Psoas muscle (tissue), 8 donors: ENCODE measurements around the gene SLC28A2. TPM values are rescaled to one million over a fixed set of nuclear protein-coding genes. Genes with fewer than 3 reads are reported as not detected.
"Not testable (repeated sequence)": the region's sequence is repeated elsewhere in the genome, so short reads cannot be mapped to it uniquely, and the experiment has no call there.

Experiments
- ATAC-seq, 4 donors: fragments of 200-7000 bp; cut with Tn5 transposase; one replicate each; pipeline ENCODE4 v1.9.1; 2020; ENCODE audit warnings: moderate library complexity in 3 of 4, mild to moderate bottlenecking in 2 of 4
- DNase-seq, 2 donors: peaks; one replicate each; pipeline ENCODE4 v3.0.0-alpha.2; 2020
- H3K27ac ChIP-seq: fragments of 200-600 bp; one replicate; pipeline ENCODE4 v1.8.0; 2022
- H3K27me3 ChIP-seq, 3 donors: fragments of 200-600 bp in 1 of 3; one replicate each; pipeline versions ENCODE4 v1.6.1 to v1.8.0; 2013 to 2022; ENCODE audit warnings: low read length in 2 of 3, mild to moderate bottlenecking in 2 of 3, moderate library complexity in 1 of 3; ENCODE audit not compliant: insufficient read depth in 3 of 3
- H3K36me3 ChIP-seq, 2 donors: fragments of 200-600 bp in 1 of 2; one replicate each; pipeline versions ENCODE4 v1.6.1 to v1.8.0; 2013 to 2022; ENCODE audit warnings: low read depth in 1 of 2, mild to moderate bottlenecking in 1 of 2, moderate library complexity in 1 of 2; ENCODE audit not compliant: insufficient read depth in 1 of 2
- H3K4me1 ChIP-seq: fragments of 200-600 bp; one replicate; pipeline ENCODE4 v1.8.0; 2022
- H3K4me3 ChIP-seq: fragments of 200-600 bp; one replicate; pipeline ENCODE4 v1.8.0; 2022; ENCODE audit warnings: mild to moderate bottlenecking
- H3K9me3 ChIP-seq: fragments of 200-600 bp; one replicate; pipeline ENCODE4 v1.8.0; 2022
- CTCF ChIP-seq: fragments of 200-600 bp; IDR thresholded peaks from one replicate; pipeline ENCODE4 v1.8.0; 2022; ENCODE audit warnings: antibody characterized with exemption
- WGBS, 3 donors: extraction: QIAGEN DNeasy Blood & Tissue Kit; methylation state at CpG; one replicate each; pipeline versions ENCODE4 v1.1.6 to v1.1.7; 2013; 5-methylcytosine and 5-hydroxymethylcytosine counted together
- intact Hi-C, 2 donors: fragments of 100-400 bp; cut with DNase I; formaldehyde crosslinking; loops; one replicate each; pipeline versions ENCODE4 v1.11.0 to v1.14.2; 2022
- polyA plus RNA-seq, 3 donors: library from polyadenylated mRNA; stranded (reverse); fragments of 200-250 nt; gene quantifications; one replicate each; pipeline ENCODE4 v1.2.3, GENCODE V29; 2013
- total RNA-seq, 4 donors: library from RNA; stranded (reverse); fragmentation: NEBNext Ultra II Directional in 2 of 4; extraction: Animal tissue kit (Norgen Biotek cat#: 25700) in 2 of 4; gene quantifications; one replicate each; pipeline versions ENCODE4 v1.2.1 to v1.2.4, GENCODE V29; 2021 to 2023
- donor health status: healthy with polysubstance abuse.
- donor health status: DM: no; HTN: no; CAD: no; lungs with moderate emphysema.
- donor health status: Bipolar disorder and iron deficiency.
- donor health status: healthy.
- donor health status: DM: yes; HTN: yes; CAD: no.
- donor health status: DM: no; HTN: no; CAD: no.
- donor health status: DM: no; HTN: no; CAD: no.
- donor health status: DM: yes; HTN: yes; CAD: no.

SLC28A2 gene
- total and polyA plus RNA-seq, 7 donors: 0.01 TPM; not detected in 6

DNA sequence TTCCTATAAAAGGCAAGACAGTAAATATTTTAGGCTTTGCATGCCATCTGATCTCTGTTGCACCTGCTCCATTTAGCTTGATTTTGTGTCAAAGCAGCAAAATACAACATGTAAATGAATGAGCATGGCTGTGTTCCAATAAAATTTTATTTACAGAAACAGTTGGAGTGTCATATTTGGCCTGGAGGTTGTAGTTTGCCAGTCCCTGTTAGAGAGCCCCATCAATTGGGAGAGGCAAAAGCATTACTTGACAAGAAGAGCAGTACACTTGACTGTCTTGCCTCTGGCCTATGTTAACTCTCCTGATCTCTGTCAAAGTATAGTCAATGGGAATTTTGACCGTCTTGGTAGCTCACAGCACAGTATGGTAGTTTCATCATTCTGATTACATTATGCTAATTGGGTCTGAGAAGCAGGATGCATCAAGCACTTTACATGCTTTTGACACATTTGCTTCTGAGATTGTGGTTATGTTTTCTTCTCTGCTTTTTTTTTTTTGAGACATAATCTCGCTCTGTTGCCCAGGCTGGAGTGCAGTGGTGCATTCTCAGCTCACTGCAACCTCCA, 35.4 kb downstream of the SLC28A2 start:
- no peaks in the 10 kb centered on the region for H3K9me3 ChIP-seq
- no peak for TF ChIP-seq CTCF
- H3K27ac ChIP-seq: no peak overlapping the region
- ATAC-seq (no peak), DNase-seq (no peak)
- 75 to 87% (median 83%) methylated on average over 2 of the region's 2 CpGs for WGBS, 3 donors
- H3K4me1 ChIP-seq: peaks cover 10% of the 10 kb centered on the region
- intact Hi-C loops: no loop called here
- no peaks in the 10 kb centered on the region for H3K27me3 ChIP-seq
- no peak overlapping the region for H3K4me3 ChIP-seq
- no peaks in the 10 kb centered on the region for H3K36me3 ChIP-seq

DNA sequence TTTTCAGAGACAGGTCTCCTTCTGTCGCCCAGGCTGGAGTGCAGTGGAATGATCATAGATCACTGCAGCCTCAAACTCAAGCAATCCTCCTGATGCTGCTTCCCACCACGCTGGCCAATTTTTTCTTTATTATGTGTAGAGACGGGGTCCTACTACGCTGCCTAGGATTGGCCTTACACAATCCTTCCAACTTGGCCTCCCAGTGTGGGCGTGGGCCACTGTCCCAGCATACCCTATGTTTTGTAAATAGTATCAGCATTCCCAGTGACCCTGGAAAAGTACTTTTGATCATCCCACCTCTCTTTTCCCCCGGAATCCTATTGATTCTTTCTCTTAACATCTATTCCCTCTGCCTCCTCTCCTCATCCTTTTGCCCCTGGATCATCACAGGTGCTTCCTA, 36.9 kb downstream of the SLC28A2 start:
- Histone ChIP-seq H3K27me3 (no peaks in the 10 kb centered on the region), H3K27ac (no peak overlapping the region), H3K4me3 (no peak overlapping the region), H3K36me3 (no peaks in the 10 kb centered on the region), H3K4me1 (peaks cover 10% of the 10 kb centered on the region), H3K9me3 (no peaks in the 10 kb centered on the region)
- ATAC-seq (no peak), DNase-seq (no peak)
- no peak for TF ChIP-seq CTCF
- 77 to 87% (median 80%) methylated on average over 6 of the region's 6 CpGs for WGBS, 3 donors
- intact Hi-C loops: no loop called here

GRCh38 chr15:45291822-45292582, 40.0 kb downstream of the SLC28A2 start:
- no peak for TF ChIP-seq CTCF
- WGBS, 3 donors: 53 to 61% (median 56%) methylated on average over 6 to 8 of the region's 9 CpGs
- Histone ChIP-seq H3K4me1 (peaks cover 10% of the 10 kb centered on the region), H3K27ac (no peak overlapping the region), H3K9me3 (no peaks in the 10 kb centered on the region), H3K36me3 (no peaks in the 10 kb centered on the region), H3K4me3 (no peak overlapping the region), H3K27me3 (no peaks in the 10 kb centered on the region)
- ATAC-seq: peak in 3 of 4 donors; percentile 59 to 75 (median 74)
- intact Hi-C loops: no loop called here
- DNase-seq: no peak

DNA sequence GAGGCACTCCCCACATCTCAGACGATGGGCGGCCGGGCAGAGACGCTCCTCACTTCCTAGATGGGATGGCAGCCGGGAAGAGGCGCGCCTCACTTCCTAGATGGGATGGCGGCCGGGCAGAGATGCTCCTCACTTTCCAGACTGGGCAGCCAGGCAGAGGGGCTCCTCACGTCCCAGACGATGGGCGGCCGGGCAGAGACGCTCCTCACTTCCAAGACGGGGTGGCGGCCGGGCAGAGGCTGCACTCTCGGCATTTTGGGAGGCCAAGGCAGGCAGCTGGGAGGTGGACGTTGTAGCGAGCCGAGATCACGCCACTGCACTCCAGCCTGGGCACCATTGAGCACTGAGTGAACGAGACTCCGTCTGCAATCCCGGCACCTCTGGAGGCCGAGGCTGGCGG, 41.3 kb downstream of the SLC28A2 start:
- 92 to 97% (median 95%) methylated on average over 8 to 18 of the region's 27 CpGs for WGBS, 3 donors
- H3K9me3 ChIP-seq, DNase-seq, ATAC-seq, H3K27ac ChIP-seq, H3K4me3 ChIP-seq, intact Hi-C loops, H3K4me1 ChIP-seq, H3K27me3 ChIP-seq, H3K36me3 ChIP-seq: not testable (repeated sequence)

DNA sequence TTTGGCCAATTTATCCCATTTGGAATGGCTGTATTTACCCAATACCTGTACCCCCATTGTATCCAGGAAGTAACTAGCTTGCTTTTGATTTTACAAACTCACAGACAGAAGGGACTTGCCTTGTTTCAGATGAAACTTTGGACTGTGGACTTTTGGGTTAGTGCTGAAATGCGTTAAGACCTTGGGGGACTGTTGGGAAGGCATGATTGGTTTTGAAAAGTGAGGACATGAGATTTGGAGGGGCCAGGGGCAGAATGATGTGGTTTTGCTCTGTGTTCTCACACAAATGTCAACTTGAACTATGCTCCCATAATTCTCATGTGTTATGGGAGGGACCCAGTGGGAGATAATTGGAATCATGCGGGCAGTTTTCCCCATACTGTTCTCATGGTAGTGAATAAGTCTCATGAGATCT, 46.9 kb downstream of the SLC28A2 start:
- intact Hi-C loops, H3K4me1 ChIP-seq, H3K9me3 ChIP-seq, H3K27ac ChIP-seq, H3K27me3 ChIP-seq, H3K36me3 ChIP-seq, ATAC-seq, H3K4me3 ChIP-seq, DNase-seq: not testable (repeated sequence)
- 89 to 96% (median 94%) methylated on average over 2 of the region's 2 CpGs for WGBS, 3 donors
